ENCODE results near the gene ETS2. TPM values are rescaled to one million over a fixed set of nuclear protein-coding genes. Genes with fewer than 3 reads are reported as not detected.

Gene ETS2
- total RNA-seq, 1 donor from 2014 or later: 18.2 TPM

DNA sequence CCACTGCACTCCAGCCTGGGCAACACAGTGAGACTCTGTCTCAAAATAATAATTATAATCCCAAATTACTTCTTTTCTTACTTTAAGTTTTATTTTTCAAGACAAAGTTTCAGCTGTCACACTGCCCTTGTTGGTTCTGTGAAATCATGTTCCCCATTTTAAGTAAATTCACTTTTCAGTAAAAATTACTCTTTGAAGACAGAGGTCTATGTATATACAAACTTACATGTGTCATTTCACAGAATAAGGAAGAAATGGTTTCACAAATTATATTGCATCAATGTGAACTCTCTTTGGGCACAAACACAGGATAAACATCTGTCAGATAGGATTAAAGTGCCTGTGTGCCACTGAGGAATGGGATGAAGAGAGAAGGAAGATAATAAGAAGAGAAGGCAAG, 33.1 kb upstream of the ETS2 start:
- TF ChIP-seq CTCF (IDR thresholded peaks at IDR 0.05): no peak
- Mint-ChIP-seq H3K4me1 (ENCODE audit: unreplicated experiment) (peaks cover 46% of the 10 kb centered on the region), H3K27ac (ENCODE audit: unreplicated experiment) (no peak overlapping the region), H3K36me3 (ENCODE audit: unreplicated experiment) (no peaks in the 10 kb centered on the region), H3K27me3 (ENCODE audit: unreplicated experiment) (no peaks in the 10 kb centered on the region), H3K9me3 (ENCODE audit: unreplicated experiment) (no peaks in the 10 kb centered on the region), H3K4me3 (ENCODE audit: unreplicated experiment) (no peak overlapping the region)
- no peak for DNase-seq (ENCODE audit: extremely low spot score, unreplicated experiment)

GRCh38 chr21:38773099-38774061, 32.3 kb upstream of the ETS2 start:
- Mint-ChIP-seq H3K4me1 (ENCODE audit: unreplicated experiment) (peaks cover 38% of the 10 kb centered on the region), H3K27ac (ENCODE audit: unreplicated experiment) (peak overlapping the region; percentile 61), H3K4me3 (ENCODE audit: unreplicated experiment) (no peak overlapping the region), H3K36me3 (ENCODE audit: unreplicated experiment) (no peaks in the 10 kb centered on the region), H3K9me3 (ENCODE audit: unreplicated experiment) (peaks cover 2% of the 10 kb centered on the region), H3K27me3 (ENCODE audit: unreplicated experiment) (no peaks in the 10 kb centered on the region)
- DNase-seq (ENCODE audit: extremely low spot score, unreplicated experiment): no peak
- no peak for TF ChIP-seq CTCF (IDR thresholded peaks at IDR 0.05)

- TF ChIP-seq CTCF (IDR thresholded peaks at IDR 0.05): no peak
- H3K4me1 Mint-ChIP-seq (ENCODE audit: unreplicated experiment): peaks cover 31% of the 10 kb centered on the region
- no peak overlapping the region for H3K4me3 Mint-ChIP-seq (ENCODE audit: unreplicated experiment)
- peak overlapping the region; percentile 61 for H3K27ac Mint-ChIP-seq (ENCODE audit: unreplicated experiment)
- DNase-seq (ENCODE audit: extremely low spot score, unreplicated experiment): no peak
- H3K9me3 Mint-ChIP-seq (ENCODE audit: unreplicated experiment): peaks cover 4% of the 10 kb centered on the region
- no peaks in the 10 kb centered on the region for H3K36me3 Mint-ChIP-seq (ENCODE audit: unreplicated experiment)
- H3K27me3 Mint-ChIP-seq (ENCODE audit: unreplicated experiment): no peaks in the 10 kb centered on the region
These were observed 31.6 kb upstream of the ETS2 start for GRCh38 chr21:38774152-38774551.

- H3K27ac Mint-ChIP-seq (ENCODE audit: unreplicated experiment): no peak overlapping the region
- no peak for DNase-seq (ENCODE audit: extremely low spot score, unreplicated experiment)
- no peaks in the 10 kb centered on the region for H3K27me3 Mint-ChIP-seq (ENCODE audit: unreplicated experiment)
- TF ChIP-seq CTCF (IDR thresholded peaks at IDR 0.05): no peak
- peaks cover 26% of the 10 kb centered on the region for H3K4me1 Mint-ChIP-seq (ENCODE audit: unreplicated experiment)
- no peak overlapping the region for H3K4me3 Mint-ChIP-seq (ENCODE audit: unreplicated experiment)
- H3K9me3 Mint-ChIP-seq (ENCODE audit: unreplicated experiment): peaks cover 4% of the 10 kb centered on the region
- H3K36me3 Mint-ChIP-seq (ENCODE audit: unreplicated experiment): no peaks in the 10 kb centered on the region
These were observed 31.0 kb upstream of the ETS2 start for GRCh38 chr21:38774586-38775285.

DNA sequence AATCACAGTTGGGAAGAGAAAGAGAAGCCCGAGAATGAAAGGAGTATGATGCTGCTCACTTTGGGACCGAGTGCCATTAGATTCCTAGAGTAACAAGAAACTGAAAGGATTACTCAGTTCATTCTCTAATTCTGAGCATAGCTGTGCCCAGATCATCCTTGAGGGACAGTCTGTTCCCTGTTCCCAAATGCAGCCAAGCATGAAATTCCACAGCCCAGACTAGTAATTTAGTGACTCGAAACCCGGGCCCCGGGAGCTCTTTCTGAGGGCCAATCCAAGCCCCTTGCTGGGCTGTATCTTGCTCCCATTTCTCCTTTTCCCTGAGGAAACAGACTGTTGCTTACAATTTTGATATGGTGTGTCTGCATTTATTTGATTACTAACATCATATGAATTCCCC, 30.0 kb upstream of the ETS2 start:
- Mint-ChIP-seq H3K9me3 (ENCODE audit: unreplicated experiment) (peaks cover 4% of the 10 kb centered on the region), H3K4me1 (ENCODE audit: unreplicated experiment) (peaks cover 20% of the 10 kb centered on the region), H3K27me3 (ENCODE audit: unreplicated experiment) (no peaks in the 10 kb centered on the region), H3K36me3 (ENCODE audit: unreplicated experiment) (no peaks in the 10 kb centered on the region), H3K27ac (ENCODE audit: unreplicated experiment) (no peak overlapping the region), H3K4me3 (ENCODE audit: unreplicated experiment) (no peak overlapping the region)
- no peak for DNase-seq (ENCODE audit: extremely low spot score, unreplicated experiment)
- TF ChIP-seq CTCF (IDR thresholded peaks at IDR 0.05): no peak
